SIG-M5 (cell line): ENCODE data around the gene KCNT1.
"Not testable (repeated sequence)": the region's sequence is repeated elsewhere in the genome, so short reads cannot be mapped to it uniquely, and the experiment has no call there.

ENCODE experiments used
- DNase-seq: peaks from one replicate; lab custom pipeline; 2025; lab: John Stamatoyannopoulos, UW

Gene KCNT1

DNA sequence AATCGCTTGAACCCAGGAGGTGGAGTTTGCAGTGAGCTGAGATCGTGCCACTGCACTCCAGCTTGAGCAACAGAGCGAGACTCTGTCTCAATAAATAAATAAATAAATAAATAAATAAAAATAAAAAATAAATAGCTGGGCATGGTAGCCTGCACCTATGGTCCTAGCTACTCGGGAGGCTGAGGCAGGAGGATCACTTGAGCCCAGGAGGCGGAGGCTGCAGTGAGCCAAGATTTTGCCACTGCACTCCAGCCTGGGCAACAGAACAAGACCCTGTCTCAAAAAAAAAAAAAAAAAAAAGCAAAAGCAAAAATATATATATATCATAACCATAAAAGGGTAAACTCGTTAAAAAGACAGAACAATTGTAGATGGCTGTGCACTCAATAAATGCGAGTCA lies 29.2 kb upstream of the KCNT1 start:
- DNase-seq: not testable (repeated sequence)

DNA sequence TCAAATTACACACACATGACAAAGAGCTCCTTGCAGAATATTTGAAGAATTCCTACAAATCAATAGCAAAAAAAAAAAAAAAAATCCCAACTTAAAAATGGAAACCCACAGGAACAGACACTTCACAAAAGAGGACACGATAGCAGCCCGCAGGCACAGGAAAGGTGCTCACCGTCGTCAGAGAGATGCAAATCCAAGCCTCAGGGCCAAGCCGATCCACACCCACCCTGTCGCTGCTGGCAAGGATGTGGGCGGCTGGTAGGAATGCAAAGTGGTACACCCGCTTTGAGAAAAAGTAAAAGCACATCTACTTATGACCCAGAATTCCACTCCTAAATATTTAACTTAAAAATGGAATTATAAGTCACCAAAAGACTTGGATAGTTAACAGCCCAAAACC lies 28.0 kb upstream of the KCNT1 start:
- no peak for DNase-seq

DNA sequence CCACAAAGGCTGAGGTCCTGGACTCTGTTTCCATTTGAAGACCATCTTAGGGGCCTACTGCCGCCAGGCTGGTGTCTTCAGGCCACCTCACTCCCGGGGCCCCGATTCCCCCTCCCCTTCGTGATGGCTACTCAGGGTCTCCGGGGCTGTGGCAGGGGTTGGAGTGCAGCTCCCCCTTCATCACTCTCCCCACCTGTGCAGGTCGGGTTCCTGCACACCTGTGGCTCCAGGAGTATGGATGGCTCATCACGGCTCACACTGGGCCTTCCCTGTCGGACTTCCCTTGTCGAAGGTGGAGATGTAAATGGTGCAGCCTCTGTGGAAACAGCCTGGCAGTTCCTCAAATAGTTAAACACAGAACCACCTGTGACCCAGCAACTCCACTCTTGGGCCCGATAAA lies 27.0 kb upstream of the KCNT1 start:
- DNase-seq: no peak

DNA sequence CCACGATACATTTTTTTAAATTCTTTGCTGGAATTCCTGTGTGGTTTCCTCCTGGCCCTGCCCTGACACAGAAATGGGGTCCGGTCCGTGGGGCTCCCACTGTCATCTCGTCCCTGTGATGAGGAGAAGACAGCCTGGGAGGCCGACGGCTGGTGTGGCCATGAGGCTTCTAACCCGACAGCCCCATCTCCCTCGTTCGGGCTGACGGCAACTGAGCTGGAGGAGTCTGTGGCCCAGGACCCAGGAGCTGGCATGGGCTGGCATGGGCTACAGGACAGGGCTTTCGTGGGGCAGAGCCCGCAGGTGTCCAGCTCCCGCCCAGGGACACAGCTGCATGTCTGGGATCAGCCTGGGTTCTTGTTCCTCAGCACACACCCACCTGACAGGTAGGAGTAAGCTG lies 25.1 kb upstream of the KCNT1 start:
- no peak for DNase-seq

DNA sequence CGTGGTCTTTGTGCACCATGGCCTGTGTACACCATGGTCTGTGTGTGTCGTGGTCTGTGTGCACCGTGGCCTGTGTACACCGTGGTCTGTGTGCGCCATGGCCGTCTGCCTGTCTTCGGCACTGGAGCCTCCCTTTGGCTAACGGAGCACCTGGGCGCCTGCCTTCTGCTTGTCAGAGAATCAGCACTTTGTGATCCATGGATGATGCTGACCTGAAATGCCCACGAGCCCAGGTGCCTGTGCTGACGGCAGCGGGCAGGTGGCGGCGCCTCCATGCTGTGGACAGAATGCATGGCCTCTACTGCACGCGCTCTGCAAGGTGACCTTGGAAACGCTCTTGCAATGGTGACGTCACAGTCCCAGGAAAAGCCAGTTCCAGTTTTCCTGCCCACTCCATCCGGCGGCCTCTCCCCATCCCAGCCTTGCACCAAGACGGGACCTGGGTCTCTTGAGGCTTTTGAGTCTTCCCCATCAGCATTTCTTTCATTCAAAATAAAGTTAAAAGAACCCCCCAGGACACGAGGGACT lies 24.3 kb upstream of the KCNT1 start:
- no peak for DNase-seq

DNA sequence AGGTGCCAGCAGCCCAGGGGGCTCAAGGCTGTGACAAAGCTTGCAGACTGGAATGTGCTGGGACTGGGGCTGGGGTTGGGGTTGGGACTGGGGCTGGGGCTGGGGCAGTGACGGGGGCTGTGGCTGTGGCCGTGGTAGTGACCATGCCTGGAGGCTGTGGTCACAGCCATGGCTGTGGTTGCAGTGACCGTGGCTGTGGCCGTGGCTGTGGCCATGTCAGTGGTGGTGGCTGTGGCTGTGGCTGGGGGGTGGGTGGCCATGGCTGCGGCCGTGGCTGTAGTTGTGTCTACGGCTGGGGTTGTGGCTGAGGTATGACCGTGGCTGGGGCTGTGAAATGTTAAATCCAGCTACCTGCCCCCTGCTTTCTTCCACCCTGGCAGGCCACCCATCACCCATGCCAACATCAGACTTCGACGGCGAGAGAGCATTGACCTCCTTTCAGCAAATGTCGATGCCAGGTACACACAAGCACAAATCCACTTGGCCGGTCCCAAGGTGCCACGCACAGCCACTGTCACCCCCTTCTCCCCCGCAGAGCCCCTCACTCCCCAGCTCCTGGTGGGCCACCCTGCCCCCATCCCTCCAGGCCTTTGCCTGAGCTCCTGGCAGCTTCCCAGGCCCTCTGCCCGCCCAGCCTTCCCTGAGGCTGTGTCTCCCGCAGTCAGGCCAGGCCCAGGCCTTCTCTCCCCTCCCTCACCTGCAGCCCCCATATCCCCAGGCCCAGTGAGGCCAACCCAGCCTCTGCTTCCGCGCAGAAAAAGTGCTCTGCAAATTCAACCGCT lies 23.6 kb upstream of the KCNT1 start:
- no peak for DNase-seq

DNA sequence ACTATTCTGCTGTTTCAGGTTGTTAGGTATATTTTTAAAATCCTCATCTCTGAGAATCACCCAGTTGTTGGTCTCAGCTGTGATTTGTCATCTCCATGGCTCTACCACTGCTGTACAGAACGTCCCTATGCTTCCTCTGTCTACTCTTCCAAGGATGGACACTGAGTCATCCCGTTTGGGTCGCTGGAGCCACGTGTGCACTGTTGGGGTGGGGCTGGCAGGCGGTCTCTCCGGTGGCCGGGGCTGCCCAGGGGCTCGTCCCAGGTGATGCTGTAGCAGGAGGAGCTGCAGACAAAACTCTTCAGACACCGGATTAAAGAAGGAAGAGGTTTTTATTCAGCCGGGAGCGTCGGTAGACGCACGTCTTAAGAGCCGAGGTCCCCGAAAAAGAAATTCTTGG lies 21.9 kb upstream of the KCNT1 start:
- DNase-seq: no peak

DNA sequence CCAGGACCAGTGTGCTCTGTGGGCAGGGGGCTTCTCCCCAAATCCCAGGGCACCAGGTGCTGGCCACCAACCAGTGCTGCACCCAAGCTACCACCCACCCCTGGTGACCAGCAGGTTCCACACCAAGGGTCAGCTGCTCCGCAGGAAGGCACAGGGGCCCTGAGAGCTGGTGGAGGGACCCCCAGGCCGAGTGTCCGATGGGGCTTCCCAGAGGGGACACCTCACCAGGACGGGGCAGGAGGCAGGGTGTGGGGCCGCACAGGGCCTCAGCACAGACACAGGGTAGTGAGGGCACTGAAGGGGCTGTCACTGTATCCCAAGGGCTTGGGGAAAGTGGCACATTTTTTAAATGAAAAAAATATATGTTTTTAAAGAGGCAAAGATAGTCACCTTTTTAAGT lies 20.8 kb upstream of the KCNT1 start:
- no peak for DNase-seq

DNA sequence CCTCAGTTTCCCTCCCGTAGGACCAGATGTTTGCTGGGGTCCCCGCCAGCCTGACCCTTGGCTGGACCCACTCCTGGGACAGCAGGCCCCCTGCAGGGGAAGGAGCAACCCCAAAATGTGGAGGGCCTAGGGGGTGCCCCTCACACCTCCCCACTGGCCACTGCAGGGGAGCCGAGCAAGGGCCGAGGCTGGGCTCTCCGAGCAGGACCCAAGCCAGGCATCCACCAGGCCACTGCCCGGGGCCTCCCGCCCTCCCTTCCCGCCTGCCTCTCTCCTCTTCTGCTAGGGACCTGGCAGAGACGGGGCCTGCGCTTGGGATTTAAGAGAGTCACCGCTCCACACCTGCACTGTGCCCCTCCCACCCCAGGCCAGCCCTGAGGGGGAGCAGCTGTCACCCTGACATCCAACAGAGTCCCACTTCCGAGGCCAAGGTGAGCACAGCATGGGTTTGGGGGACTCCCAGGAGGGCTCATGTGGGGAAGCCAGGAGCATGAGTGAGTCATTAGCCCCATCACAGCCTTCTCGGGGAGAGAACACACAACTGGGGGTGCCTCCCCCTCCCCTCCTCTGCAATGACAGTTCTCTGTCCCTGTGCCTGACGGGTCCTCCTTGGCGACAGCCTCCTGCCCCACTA lies 18.5 kb upstream of the KCNT1 start:
- no peak for DNase-seq

DNA sequence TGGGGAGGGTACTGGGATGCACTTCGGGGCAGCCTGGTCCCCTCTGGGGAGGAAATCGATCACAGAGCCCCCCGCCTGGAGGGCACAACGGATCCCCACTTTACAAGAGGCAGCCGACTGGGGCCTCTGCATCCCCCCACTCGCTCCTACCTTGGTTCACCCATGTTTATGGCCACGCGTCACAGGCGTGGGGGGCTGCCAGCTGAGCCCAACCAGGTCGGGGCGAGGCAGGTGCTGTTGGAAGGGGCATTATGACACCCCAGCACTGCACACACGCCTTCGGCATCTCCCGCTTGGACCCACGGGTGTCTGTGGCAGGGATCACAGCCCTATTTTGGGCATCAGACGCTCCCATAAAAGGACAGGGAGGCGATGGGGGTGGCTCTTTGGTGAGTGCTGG lies 17.3 kb upstream of the KCNT1 start:
- no peak for DNase-seq

DNA sequence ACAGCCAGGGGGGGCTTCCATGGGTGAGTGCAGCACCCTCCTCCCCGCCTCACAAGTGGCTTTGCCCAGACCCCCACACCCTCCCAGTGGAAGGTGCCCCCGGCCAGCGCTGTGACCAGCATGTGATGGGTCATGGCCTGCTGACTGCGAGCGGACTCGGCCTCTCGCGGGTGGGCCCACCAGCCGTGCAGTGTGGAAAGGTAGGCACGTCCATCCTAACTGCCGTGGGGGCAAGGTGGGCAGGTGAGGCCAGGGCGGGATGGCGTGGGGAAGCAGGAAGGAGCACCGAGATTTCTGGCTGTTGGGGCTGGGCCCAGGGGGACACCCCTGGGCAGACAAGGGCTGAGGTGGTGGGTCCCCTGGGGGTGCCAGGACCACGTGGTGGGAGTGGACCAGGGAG lies 14.8 kb upstream of the KCNT1 start:
- DNase-seq: no peak

DNA sequence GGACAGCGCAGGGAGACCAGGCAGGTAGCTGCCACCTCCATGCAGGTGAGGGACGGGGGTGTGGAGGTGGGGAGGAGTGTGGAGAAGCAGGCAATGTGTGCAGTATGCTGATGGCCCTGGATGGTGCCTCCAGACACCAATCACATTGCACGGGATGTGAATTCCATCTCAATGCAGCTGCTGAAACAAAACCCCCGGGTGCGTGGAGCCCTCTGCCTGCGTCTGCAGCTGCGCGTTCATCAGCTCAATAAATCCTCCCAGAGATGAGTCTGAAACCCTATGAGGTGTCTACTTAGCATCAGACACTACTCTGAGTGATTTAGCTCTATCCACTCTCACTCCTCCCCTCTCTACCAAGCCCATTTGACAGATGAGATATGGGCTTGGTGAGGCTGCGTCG lies 13.0 kb upstream of the KCNT1 start:
- DNase-seq: no peak

DNA sequence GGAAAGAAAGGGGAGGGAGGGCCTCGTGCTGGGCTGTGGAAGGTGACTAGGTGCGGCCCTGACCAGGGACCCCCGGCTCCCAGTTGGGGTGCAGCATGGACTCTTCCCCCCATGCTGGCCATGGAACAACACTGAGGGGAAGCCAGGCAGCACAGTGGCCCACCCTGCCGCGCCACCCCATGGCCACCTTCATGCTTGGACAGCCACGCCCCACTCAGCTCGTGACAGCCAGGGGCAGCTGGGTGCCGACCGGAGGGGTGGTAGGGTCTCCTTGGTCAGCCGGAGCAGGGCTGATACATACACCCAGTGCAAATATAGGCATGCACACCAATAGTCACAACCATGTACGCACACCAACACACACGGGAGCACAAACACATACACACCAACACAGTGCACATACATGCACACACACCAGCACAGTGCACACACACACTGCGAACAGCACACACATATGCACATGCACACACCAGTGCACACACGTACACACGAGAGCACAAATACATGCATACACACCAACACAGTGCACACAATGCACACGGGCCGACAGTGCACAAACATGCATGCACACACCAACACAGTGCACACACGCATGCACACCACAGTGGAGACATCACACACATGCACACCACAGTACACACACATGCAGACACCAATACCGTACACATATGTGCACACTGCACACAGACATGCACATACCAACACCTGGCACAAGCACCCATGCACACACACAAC lies 11.0 kb upstream of the KCNT1 start:
- no peak for DNase-seq

DNA sequence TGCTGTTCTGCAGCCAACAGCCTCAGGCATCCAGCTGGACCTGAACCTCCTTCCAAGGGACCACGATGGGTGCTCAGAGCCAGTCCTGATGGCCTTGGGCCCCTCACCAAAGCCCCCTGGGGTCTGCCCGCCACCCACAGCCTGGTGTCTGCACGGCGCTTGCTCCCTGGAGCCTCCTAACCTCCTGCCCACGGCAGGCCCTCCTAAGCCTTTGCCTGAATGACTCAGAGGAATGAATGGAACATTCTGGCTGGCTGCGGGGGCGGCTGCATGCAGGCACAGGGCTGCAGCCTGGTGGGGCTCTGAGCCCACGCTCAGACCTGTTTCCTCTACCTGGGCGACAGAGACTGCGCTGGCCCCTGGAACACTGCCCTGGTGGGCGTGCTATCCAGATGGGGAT lies 9.6 kb upstream of the KCNT1 start:
- DNase-seq: no peak

DNA sequence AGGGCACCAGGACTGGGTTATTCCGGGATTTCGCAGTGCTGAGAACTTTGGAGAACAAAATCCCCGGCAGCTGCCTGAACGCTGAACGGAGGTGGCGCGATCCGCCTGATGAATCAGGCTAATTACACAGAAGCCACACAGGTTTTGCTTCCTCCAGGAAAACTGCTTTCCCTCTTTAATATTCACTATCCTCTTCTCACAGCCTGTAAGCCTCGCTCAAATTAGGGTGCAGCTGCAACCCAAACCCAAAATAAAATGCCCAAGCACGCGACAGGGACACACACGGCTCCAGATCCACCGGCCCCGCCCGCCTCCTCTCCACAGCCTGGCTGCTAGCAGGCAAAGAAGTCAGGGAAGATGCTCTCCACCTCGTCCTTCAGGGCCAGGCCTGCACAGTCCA lies 8.7 kb upstream of the KCNT1 start:
- no peak for DNase-seq

DNA sequence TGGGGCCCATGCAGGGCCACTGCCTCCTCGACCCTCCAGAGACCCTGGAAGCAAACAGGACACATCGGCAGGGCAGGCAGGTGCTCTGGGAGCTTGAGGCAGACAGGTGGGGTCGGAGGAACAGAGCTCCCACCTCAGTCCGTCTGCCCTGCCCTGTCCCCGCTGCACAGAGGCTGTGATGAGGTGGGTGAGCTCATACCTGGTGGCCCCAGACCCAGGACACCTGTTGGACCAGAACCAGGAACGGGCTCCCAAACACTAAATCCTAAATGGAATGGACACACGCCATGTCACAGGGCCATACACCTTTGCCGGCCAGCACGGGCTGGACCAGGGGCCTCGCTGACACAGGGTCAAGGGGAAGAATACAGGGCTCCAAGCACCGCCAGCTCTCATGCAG lies 8.2 kb upstream of the KCNT1 start:
- no peak for DNase-seq

DNA sequence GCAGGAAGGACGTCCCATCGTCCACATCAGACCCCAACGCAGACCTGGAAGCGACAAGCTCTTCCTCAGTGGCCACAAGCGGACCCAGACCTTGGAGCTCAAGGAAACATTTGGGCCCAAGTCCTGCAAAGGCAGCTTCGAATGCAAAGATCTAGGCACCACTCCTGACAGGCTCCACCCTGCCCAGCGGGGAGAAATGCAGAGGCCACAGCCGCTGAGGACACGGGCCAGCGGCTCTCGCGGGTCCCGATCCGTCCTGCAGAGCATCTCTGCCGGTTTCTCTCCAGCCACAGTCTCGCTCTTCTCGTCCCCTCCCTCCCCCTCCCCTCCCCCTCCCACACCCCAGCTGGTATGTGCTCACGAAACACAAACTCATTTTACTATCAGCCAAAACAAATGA lies 7.6 kb upstream of the KCNT1 start:
- no peak for DNase-seq

DNA sequence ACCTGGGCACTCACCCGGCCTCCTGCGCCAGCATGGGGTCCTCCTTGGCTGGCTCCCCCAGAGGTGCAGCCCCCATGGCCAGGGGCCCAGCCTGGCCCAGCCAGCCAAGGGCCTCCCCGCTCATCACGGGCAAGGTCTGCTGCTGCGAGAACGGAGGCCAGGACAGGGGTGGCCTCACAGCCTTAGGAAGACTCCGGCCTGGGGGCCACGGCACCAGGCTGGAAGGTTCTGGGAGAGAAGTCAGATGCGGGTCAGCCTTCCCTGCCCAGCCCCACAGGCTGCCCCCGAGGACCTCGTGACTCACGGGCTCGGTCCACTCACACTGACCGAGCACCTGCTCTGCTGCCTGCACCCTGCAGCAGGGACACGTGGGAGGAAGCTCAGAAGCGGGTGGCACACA lies 6.9 kb upstream of the KCNT1 start:
- no peak for DNase-seq

DNA sequence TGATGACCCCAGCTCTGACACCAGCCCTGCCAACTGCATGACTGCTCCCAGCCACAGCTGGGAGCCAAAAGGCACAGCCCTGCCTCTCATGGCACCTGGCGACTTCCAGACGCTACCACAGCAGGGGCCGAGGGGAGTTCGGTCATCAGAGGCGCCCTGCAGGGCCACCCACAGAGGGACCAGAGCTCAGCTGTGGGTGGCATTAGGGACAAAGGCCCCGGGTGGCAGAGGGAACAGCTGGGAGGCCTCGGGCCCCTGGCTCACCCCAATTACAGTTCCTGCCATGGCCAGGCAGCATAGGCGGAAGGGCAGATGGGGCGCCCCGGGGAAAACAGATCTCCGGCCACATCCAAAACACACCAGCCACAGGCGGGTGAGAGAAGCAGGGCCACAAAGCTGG lies 6.3 kb upstream of the KCNT1 start:
- DNase-seq: no peak

DNA sequence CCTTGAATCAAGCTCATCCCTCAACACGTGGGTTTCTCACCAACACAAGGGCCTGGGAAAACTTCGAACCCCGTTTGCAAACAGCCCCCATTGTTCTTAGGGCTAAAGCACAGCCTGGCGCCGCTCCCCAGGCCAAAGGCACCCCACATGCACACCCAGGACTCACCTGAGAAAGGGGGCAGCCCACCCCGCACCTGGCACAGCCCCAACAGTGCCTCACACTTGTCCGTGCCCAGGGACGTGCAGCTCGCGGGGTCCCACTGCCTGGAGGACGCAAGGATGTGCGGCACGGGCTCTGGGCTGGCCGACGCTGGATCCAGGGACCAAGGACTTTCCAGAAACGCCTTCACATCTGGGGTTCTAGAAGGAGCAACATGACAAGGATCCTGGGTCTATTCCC lies 5.5 kb upstream of the KCNT1 start:
- no peak for DNase-seq

DNA sequence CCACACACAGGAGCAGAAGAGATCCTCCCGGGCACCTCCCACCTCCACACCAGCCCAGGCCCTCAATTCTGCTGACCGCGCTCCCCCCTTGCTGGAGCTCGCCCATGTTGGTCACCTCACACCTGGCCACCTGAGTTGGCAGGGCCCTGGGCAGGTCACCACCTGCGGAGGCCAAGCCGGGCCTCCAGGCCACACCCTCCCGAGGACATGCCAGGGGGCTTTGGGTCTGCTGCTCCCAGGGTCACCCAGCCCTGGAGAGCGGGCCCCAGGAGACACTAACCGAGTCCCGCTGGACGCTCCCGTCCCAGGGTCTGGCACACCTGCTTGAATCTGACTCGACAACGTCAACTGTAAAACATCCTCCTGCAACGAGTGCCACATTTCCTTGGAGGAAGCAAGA lies 4.8 kb upstream of the KCNT1 start:
- no peak for DNase-seq

DNA sequence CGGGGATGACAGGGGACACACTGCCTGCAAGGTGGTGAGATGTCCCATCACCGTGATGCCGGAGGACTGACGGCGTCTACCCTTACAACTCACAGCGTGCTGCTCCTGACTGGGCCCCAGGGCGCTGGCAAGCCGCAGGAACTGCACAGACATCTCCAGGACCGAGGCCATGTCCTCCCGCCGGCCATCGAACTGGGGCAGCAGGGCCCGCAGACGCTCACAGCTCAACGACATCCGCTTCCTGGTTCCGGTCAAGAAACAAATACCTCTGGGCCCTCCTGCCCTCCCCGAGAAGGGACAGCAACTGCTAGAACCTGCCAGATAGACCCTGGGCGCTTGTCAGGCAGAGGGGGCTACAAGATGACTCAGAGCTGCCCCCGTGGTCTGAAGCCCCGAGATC lies 3.7 kb upstream of the KCNT1 start:
- DNase-seq: no peak

DNA sequence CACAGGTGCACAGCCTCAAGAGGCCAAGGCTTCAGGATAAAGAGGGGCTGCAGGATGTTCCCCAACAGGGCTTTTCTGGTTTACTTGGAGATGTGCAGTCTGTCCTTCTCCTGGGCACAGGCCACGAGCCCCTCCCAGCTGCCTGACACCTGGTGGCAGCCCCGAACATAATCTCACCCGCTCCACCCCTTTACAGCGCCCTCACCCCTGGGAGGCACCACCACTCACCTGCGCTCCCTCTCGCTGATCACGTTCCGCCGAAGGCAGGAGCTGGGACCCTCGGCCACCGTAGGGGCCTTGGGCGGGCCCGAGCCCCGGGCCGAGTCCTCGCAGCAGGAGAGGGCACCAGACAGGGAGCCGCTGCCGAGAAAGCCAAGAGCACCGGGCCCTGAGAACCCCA lies 3.2 kb upstream of the KCNT1 start:
- DNase-seq: no peak
